ENCODE measurements around the gene COL20A1. TPM values are rescaled to one million over a fixed set of nuclear protein-coding genes. Genes with fewer than 3 reads are reported as not detected.

COL20A1 gene
- total RNA-seq, 1 experiment from 2014 or later = not detected

GRCh38 chr20:63360850-63361518, 68.0 kb downstream of the COL20A1 start, which contains the start of gene CHRNA4:
Gene CHRNA4, minus strand, starts transcription at chr20:63361349. Its CDS starts 184 bp downstream, at chr20:63361165.
- DNase-seq (ENCODE audit: low spot score) = no peak

GRCh38 chr20:63361519-63362435, 68.8 kb downstream of the COL20A1 start:
- DNase-seq (ENCODE audit: low spot score) = no peak

GRCh38 chr20:63362436-63363009, 69.5 kb downstream of the COL20A1 start:
- no peak for DNase-seq (ENCODE audit: low spot score)

GRCh38 chr20:63363013-63363957, 70.3 kb downstream of the COL20A1 start:
- no peak for DNase-seq (ENCODE audit: low spot score)

- DNase-seq (ENCODE audit: low spot score) = no peak
These were observed 71.1 kb downstream of the COL20A1 start for GRCh38 chr20:63363981-63364561.

GRCh38 chr20:63364801-63365585, 72.0 kb downstream of the COL20A1 start:
- no peak for DNase-seq (ENCODE audit: low spot score)

- no peak for DNase-seq (ENCODE audit: low spot score)
These were observed 72.8 kb downstream of the COL20A1 start for GRCh38 chr20:63365601-63366389.

GRCh38 chr20:63366390-63367365, 73.7 kb downstream of the COL20A1 start:
- DNase-seq (ENCODE audit: low spot score) = no peak

GRCh38 chr20:63367446-63368055, 74.6 kb downstream of the COL20A1 start:
- DNase-seq (ENCODE audit: low spot score) = no peak

- DNase-seq (ENCODE audit: low spot score) = no peak
These were observed 75.2 kb downstream of the COL20A1 start for GRCh38 chr20:63368151-63368550.

GRCh38 chr20:63369024-63369530, 76.1 kb downstream of the COL20A1 start:
- DNase-seq (ENCODE audit: low spot score) = no peak

- no peak for DNase-seq (ENCODE audit: low spot score)
These were observed 77.0 kb downstream of the COL20A1 start for GRCh38 chr20:63369724-63370617.

- no peak for DNase-seq (ENCODE audit: low spot score)
These were observed 77.7 kb downstream of the COL20A1 start for GRCh38 chr20:63370618-63371187.

GRCh38 chr20:63371291-63371865, 78.4 kb downstream of the COL20A1 start:
- DNase-seq (ENCODE audit: low spot score) = no peak

Data from A172 (cell line).